GM19372 (cell line): ENCODE results near the gene SAMD14.

Source experiments
- ATAC-seq: cut with Tn5 transposase; IDR thresholded peaks from one replicate; pipeline ENCODE4 v1.9.1; 2021; ENCODE audit warnings: mild to moderate bottlenecking, low read depth, moderate library complexity; ENCODE audit not compliant: unreplicated experiment

SAMD14 gene

DNA sequence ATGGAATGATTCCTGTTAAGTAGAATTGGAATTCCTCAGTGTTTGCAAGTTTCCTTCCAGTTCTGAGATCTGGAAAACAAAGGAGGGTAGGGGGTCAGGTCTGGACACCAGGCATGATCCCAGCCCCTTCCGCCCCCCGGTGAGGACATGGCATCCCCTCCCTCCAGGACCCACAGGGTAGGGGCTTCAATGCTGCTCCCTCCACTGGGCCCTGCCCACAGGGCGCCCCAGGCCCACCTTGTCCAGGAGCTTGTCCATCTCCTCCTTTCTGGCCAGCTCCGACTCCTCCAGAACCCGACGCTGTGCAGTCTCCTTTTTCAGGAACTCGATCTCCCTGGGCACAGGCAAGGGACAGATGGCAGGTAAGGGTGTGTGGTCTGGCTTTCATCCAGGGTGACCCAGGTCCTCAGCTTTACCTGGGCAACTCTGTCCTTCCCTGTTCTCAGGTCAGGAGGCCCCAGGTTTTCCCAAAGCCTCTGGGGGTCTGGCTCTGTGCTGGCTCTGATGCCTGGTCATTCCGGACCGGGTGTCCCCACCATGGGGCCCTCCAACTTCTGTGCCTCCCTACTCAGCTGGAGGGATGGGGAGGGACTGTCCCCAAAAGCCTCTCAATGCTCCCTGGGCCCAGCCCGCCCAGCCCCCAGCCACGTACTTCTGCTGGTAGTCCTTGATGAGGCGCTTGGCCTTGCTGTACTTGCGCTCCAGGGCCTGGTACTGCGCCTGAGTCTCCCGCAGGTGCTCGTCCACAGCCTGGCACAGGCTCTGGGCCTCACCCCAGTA is 5.5 kb upstream of the SAMD14 start:
- ATAC-seq: no peak

- ATAC-seq: no peak
These were observed 4.5 kb upstream of the SAMD14 start for GRCh38 chr17:50134206-50135110.

GRCh38 chr17:50133769-50134099 is 3.8 kb upstream of the SAMD14 start:
- no peak for ATAC-seq

DNA sequence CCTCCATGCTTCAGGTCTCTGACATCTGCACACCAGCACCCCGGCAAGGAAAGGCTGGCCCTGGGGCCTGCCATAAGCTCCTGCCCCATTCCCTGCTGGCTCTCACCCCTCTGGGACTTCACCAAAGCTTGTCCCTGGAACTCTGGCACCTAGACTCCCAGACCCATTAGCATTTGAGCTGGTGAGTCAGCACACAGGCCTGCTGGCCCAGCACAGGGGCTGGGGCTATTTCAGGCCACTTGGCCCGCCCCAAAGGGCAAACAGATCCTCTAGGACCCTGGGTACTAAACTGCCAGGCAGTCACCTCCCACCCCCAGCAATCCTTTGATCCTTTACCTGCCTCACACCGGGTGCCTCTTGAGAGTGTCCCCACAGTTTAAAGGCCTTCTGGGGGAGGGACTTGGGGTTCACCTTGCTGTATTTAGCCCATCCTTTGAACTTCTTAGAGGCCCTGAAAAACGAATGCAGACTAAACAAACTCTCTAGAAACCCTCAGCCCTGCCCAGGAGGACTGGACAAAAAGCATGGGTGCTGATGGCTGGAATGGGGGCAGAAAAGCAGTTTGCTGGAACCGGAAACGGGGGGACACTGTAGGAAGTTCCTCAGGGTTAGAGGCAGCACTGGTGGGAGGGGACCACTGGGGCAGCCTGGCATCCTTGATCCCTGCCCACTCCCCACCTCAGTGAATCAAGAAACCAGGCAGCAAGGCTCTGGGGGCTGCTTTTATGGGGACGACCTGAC is 3.2 kb upstream of the SAMD14 start:
- no peak for ATAC-seq

- ATAC-seq: no peak
These were observed 2.3 kb upstream of the SAMD14 start for GRCh38 chr17:50132104-50132794.

DNA sequence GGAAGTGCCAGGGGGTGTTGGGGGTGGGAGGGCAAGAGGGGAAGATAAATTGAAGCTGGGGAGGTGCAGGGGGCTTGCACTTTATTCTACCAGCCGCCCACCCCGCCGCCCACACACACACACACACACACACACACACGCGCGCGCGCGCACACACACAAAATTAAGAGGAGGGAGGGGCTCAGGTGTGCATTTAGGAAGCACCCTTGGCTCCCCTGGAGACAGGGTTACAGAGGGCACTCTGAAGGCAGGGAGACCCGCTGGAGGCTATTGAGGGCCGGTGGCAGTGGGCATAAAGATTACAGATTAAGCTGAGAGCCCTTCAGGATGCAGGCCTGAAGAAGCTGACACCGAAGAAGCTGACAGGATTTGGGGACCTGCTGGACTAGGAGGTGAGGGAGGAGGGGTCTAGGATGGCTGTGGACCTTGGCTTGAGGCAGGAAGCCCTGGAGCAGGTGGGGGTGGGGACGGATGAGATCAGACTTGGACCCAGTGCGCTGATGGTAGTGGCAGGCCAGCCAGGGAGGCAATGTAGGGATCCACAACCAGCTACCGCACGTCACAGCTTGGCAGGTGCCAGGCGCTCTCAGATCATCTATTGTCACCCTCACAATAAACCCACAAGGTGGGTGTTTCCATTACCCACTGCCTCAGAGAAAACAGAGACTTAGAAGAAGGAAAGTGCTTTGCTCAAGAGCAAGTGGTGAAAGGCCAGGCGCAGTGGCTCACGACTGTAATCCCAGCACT is 772 bp upstream of the SAMD14 start:
- ATAC-seq: no peak

- ATAC-seq: no peak
These were observed 620 bp downstream of the SAMD14 start for GRCh38 chr17:50129353-50129727.

GRCh38 chr17:50128441-50129352 is 1.3 kb downstream of the SAMD14 start:
- no peak for ATAC-seq

GRCh38 chr17:50127697-50128361 is 2.1 kb downstream of the SAMD14 start:
- no peak for ATAC-seq

DNA sequence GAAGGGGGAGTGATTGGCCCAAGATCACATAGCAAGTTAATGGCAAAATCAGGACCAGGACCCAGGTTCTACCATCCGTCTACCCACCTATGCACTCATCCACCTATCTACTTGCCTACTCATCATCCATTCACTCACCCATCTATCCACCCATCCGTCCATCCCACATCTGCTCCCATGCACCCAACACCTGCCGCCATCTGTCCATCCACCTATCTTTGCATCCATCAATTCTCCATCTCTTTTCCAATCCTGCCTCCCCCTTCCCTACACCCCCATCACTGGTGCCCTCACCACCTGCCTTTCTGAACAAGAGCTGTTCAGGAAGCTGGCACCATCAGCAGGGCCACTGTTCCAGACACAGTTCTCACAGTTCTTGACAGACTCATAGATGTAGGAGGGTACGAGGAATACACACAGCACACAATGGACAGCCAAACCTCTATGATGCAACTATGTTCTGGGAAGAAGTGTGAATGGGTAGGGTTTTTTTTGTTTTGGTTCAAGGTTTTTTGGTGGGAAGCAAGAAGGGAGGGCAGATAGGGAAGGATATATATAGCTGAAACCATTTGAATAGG is 4.5 kb downstream of the SAMD14 start:
- no peak for ATAC-seq

- ATAC-seq: no peak
These were observed 6.2 kb downstream of the SAMD14 start for GRCh38 chr17:50123649-50124349.

- no peak for ATAC-seq
These were observed 7.0 kb downstream of the SAMD14 start for GRCh38 chr17:50122945-50123344.

GRCh38 chr17:50120475-50121253 is 9.3 kb downstream of the SAMD14 start:
- ATAC-seq: no peak

DNA sequence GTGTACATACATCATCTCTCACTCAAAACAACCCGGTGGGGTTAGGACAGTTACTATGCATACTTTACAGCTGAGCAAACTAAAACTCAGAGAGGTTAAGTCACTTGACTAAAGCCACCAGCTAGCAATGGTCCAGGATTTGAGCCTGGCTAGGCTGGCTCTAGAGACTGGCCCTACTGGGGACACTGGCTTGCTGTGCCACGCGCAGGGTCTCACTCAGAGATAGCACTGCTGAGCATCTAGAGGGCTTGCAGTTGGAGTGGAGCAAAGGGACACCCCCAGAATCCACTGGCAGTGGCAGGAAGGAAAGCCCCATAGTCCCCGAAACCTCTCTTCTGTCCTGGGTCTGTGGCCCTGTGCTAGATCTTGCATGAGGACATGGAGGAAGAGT is 11.1 kb downstream of the SAMD14 start:
- no peak for ATAC-seq

DNA sequence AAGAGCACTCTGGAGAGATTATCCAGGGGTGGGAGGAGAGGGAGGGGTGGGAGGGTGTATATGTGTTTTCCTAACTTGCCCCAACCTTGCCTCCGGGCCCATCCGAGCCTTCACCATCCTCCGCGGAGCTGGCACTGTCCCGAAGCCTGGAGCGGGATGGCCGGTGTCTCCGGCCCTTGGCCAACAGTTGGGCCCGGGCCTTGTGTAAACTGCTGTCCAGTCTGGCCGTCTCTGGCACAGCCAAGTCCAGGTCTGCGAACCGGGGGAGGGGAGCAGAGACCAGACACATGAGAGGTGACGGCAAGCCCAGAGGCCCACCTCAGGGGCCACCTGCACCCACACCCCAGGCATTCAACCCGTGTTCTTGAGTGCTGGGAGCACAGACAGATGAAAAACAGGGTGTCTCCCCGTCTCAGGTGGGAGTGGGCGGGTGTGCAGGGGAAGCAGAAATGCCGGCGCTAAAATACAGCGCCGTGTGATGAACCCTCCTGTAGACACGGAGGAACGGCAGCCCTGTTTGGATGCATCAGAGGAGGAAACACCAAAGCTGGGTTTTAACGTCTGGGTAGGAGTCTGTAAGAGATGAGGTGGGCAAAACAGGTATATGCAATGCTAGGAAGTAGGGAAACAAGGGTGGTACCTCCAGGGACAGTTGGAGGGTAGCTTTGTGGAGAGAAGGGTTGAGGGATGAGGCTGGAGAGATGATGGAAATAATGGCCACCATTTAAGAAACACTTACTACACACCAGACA is 11.7 kb downstream of the SAMD14 start:
- ATAC-seq: no peak
